ENCODE data around the gene FASTK.

- TF ChIP-seq CTCF (IDR thresholded peaks at IDR 0.05): no peak
- TF ChIP-seq POLR2A (IDR thresholded peaks at IDR 0.05): no peak
Measured at GRCh38 chr7:151046603-151047573, 33.7 kb downstream of the FASTK start.

Data from testis (tissue), 2 donors.